Tibial artery (tissue), 4 donors: Measurements from ENCODE around the gene AQP7.

Experiments
- DNase-seq, 2 donors: peaks; one replicate each; pipeline ENCODE4 v3.0.0-alpha.2; 2019
- H3K27ac ChIP-seq, 2 donors: fragments of 200-600 bp; sonication (generic) in 1 of 2; 1 replicate in 1 of 2; 2 replicates in 1 of 2; pipeline ENCODE4 v1.5.1; 2018 to 2019; ENCODE audit warnings: mild to moderate bottlenecking in 1 of 2
- H3K27me3 ChIP-seq, 2 donors: fragments of 200-600 bp; sonication (generic) in 1 of 2; one replicate each; pipeline versions ENCODE4 v1.5.1 to v1.6.0; 2016 to 2019
- H3K36me3 ChIP-seq, 3 donors: fragments of 200-600 bp; sonication (generic) in 2 of 3; one replicate each; pipeline ENCODE4 v1.5.1; 2016 to 2019; ENCODE audit warnings: mild to moderate bottlenecking in 2 of 3
- H3K4me1 ChIP-seq, 4 donors: fragments of 200-600 bp; sonication (generic) in 2 of 4; 1 replicate in 3 of 4; 2 replicates in 1 of 4; pipeline ENCODE4 v1.5.1; 2016 to 2019
- H3K4me3 ChIP-seq, 2 donors: fragments of 200-600 bp; sonication (generic) in 1 of 2; 1 replicate in 1 of 2; 2 replicates in 1 of 2; pipeline ENCODE4 v1.5.1; 2018 to 2019; ENCODE audit warnings: mild to moderate bottlenecking in 2 of 2
- H3K9me3 ChIP-seq, 3 donors: fragments of 200-600 bp; sonication (generic) in 1 of 3; one replicate each; pipeline ENCODE4 v1.5.1; 2016 to 2019
- intact Hi-C: fragments of 100-400 bp; cut with DNase I; formaldehyde crosslinking; loops from one replicate; pipeline ENCODE4 v1.15.0; 2023; ENCODE audit warnings: low total_unique reads
- TF ChIP-seq, protein P1 (sequence below), 2 experiments: fragments of 200-600 bp in 1 of 2; fragments of 450-650 bp in 1 of 2; IDR thresholded peaks; one replicate each; pipeline ENCODE4 v1.5.1; 2017 to 2019; ENCODE audit warnings: antibody characterized with exemption in 2 of 2, mild to moderate bottlenecking in 1 of 2, moderate library complexity in 1 of 2

Gene AQP7

DNA sequence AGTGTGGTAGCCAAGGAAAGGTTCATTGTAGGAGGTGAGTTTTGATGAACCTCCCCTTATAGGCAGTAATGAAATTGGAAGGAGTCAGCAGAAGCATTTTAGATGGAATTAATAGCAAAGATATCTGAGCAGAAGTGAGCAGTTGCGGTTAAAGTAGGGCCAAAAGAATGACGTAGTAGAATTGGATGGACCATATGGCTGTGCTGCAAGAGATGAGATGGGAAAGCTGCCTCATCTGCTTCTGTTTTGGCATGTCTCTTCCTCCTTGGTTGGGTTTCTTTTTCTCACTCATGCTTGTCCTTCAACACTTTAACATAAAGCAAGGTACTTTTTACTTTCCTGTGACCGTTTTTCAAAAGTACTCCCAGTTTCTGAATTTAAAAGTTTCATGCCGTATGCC is 55.8 kb downstream of the AQP7 start:
- TF ChIP-seq, protein P1, sequence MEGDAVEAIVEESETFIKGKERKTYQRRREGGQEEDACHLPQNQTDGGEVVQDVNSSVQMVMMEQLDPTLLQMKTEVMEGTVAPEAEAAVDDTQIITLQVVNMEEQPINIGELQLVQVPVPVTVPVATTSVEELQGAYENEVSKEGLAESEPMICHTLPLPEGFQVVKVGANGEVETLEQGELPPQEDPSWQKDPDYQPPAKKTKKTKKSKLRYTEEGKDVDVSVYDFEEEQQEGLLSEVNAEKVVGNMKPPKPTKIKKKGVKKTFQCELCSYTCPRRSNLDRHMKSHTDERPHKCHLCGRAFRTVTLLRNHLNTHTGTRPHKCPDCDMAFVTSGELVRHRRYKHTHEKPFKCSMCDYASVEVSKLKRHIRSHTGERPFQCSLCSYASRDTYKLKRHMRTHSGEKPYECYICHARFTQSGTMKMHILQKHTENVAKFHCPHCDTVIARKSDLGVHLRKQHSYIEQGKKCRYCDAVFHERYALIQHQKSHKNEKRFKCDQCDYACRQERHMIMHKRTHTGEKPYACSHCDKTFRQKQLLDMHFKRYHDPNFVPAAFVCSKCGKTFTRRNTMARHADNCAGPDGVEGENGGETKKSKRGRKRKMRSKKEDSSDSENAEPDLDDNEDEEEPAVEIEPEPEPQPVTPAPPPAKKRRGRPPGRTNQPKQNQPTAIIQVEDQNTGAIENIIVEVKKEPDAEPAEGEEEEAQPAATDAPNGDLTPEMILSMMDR (IDR thresholded peaks at IDR 0.05): no peak
- Histone ChIP-seq H3K36me3 (peaks cover 62 to 76% (median 75%) of the 10 kb centered on the region in 3 donors), H3K4me1 (peaks cover 0 to 15% (median 12%) of the 10 kb centered on the region in 4 donors), H3K27me3 (no peaks in the 10 kb centered on the region), H3K27ac (no peak overlapping the region), H3K4me3 (no peak overlapping the region), H3K9me3 (no peaks in the 10 kb centered on the region)
- no peak for DNase-seq
- intact Hi-C loops: no loop called here

DNA sequence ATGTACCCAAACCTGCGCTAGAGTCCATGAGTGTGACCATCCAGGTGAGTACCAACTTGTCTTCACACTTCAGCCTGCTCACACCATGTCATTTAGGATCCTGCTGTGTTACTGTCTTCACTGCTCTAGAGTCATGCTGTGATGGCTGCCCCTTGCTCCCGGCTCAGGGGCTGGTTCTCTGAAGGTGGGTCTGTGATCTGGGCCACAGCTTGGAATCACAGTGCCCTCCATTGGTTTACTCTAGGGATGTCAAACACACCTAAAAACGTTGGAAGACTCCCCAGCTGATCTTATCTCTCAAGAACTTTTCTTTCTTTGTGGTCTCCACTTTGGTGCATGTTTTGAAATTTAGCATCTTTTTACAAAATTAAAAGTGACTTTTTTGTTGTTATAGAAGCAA is 58.2 kb downstream of the AQP7 start:
- TF ChIP-seq, protein P1 (IDR thresholded peaks at IDR 0.05): no peak
- peaks cover 84 to 99% (median 98%) of the 10 kb centered on the region in 3 donors for H3K36me3 ChIP-seq
- intact Hi-C loops: no loop called here
- no peaks in the 10 kb centered on the region for H3K9me3 ChIP-seq
- H3K4me3 ChIP-seq: no peak overlapping the region
- H3K27me3 ChIP-seq: no peaks in the 10 kb centered on the region
- DNase-seq: no peak
- H3K27ac ChIP-seq: no peak overlapping the region
- no peaks in the 10 kb centered on the region for H3K4me1 ChIP-seq

DNA sequence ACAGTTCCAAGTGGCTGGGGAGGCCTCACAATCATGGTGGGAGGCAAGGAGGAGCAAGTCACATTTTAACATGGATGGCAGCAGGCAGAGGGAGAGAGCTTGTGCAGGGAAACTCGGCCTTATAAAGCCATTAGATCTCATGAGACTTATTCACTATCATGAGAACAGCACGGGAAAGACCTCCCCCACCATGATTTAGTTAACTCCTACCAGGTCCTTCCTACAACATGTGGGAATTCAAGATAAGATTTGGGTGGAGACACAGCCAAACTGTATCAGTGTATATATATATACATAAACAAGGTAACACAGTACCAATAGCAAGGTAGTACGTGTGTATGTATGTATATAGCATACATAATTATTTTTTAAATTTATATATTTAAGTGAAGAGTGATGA is 61.2 kb downstream of the AQP7 start:
- H3K9me3 ChIP-seq: no peaks in the 10 kb centered on the region
- H3K27ac ChIP-seq: no peak overlapping the region
- peaks cover 92 to 100% (median 100%) of the 10 kb centered on the region in 3 donors for H3K36me3 ChIP-seq
- no peak overlapping the region for H3K4me3 ChIP-seq
- intact Hi-C loops: no loop called here
- DNase-seq: no peak
- TF ChIP-seq, protein P1 (IDR thresholded peaks at IDR 0.05): no peak
- H3K4me1 ChIP-seq: no peaks in the 10 kb centered on the region
- no peaks in the 10 kb centered on the region for H3K27me3 ChIP-seq

DNA sequence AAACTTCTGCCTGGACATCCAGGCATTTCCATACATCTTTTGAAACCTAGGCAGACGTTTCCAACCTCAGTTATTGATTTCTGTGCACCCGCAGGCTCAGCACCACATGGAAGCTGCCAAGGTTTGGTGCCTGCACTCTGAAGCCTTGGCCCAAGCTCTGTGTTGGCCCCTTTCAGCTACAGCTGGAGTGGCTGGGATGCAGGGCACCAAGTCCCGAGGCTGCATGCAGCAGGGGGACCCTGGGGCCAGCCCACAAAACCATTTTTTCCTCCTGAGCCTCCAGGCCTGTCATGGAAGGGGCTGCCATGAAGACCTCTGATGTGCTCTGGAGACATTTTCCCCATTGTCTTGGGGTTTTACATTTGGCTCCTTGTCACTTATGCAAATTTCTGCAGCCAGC is 62.2 kb downstream of the AQP7 start:
- Histone ChIP-seq H3K36me3 (peaks cover 85 to 100% (median 97%) of the 10 kb centered on the region in 3 donors), H3K4me1 (no peaks in the 10 kb centered on the region), H3K27ac (no peak overlapping the region), H3K4me3 (no peak overlapping the region), H3K27me3 (no peaks in the 10 kb centered on the region), H3K9me3 (no peaks in the 10 kb centered on the region)
- intact Hi-C loops: no loop called here
- TF ChIP-seq, protein P1 (IDR thresholded peaks at IDR 0.05): no peak
- DNase-seq: no peak
